K562 (cell line): ENCODE data around the gene OR4D9. TPM values are rescaled to one million over a fixed set of nuclear protein-coding genes. Genes with fewer than 3 reads are reported as not detected.

Source experiments
- ARNT ChIP-seq, 2 experiments: fragments of 450-650 bp; IDR thresholded peaks; 2 replicates each; pipeline ENCODE4 v1.6.1; 2016; ENCODE audit warnings: mild to moderate bottlenecking in 1 of 2
- BRF1 ChIP-seq: IDR thresholded peaks from 3 replicates; pipeline ENCODE4 v1.6.1; 2011; ENCODE audit warnings: borderline replicate concordance, mild to moderate bottlenecking; ENCODE audit not compliant: insufficient read length; ENCODE audit errors: extremely low read depth
- CBX3 ChIP-seq, 2 experiments: IDR thresholded peaks; 1 replicate in 1 of 2; 2 replicates in 1 of 2; pipeline ENCODE4 v1.6.1; 2012; ENCODE audit warnings: inconsistent platforms in 2 of 2, low read length in 2 of 2, borderline replicate concordance in 1 of 2, control low read depth in 1 of 2
- ESRRB ChIP-seq: fragments of 250-450 bp; sonication (Bioruptor Pico); IDR thresholded peaks from 2 replicates; pipeline ENCODE4 v1.5.0; 2020; ENCODE audit warnings: mild to moderate bottlenecking, moderate library complexity, borderline replicate concordance
- KDM2B ChIP-seq: fragments of 250-450 bp; sonication (Bioruptor Pico); IDR thresholded peaks from 2 replicates; pipeline ENCODE4 v1.8.0; 2021; ENCODE audit warnings: mild to moderate bottlenecking, moderate library complexity
- NCOA2 ChIP-seq, 2 experiments: fragments of 450-650 bp; IDR thresholded peaks; 2 replicates each; pipeline ENCODE4 v1.6.1; 2018; ENCODE audit warnings: mild to moderate bottlenecking in 2 of 2, moderate library complexity in 1 of 2; ENCODE audit not compliant: partially characterized antibody in 2 of 2
- NFE2 ChIP-seq: IDR thresholded peaks from 2 replicates; pipeline ENCODE4 v1.6.1; 2014; ENCODE audit warnings: antibody characterized with exemption, low read depth
- PHF8 ChIP-seq: fragments of 200-600 bp; sonication (generic); IDR thresholded peaks from 2 replicates; pipeline ENCODE4 v1.6.1; 2012; ENCODE audit warnings: mixed run types, mild to moderate bottlenecking, inconsistent platforms, low read length, moderate library complexity, borderline replicate concordance
- POLR2A ChIP-seq: fragments of 450-650 bp; conservative IDR thresholded peaks from 2 replicates; pipeline ENCODE4 v1.6.1; 2016
- RAD21 ChIP-seq, 2 experiments: fragments of 250-450 bp in 1 of 2; fragments of 450-650 bp in 1 of 2; sonication (Bioruptor Pico) in 1 of 2; formaldehyde crosslinking in 1 of 2; IDR thresholded peaks in 1 of 2; conservative IDR thresholded peaks in 1 of 2; 2 replicates each; pipeline versions ENCODE4 v1.4.0 to v1.8.0; 2020 to 2022; ENCODE audit warnings: mild to moderate bottlenecking in 2 of 2, moderate library complexity in 1 of 2
- TBL1XR1 ChIP-seq, 2 experiments: IDR thresholded peaks; 2 replicates each; pipeline ENCODE4 v1.6.1; 2012; ENCODE audit warnings: improper control_type of control experiment in 2 of 2, low read length in 2 of 2, mild to moderate bottlenecking in 1 of 2
- ZBTB8A ChIP-seq: fragments of 450-650 bp; IDR thresholded peaks from 2 replicates; pipeline ENCODE4 v1.6.1; 2018; ENCODE audit warnings: mild to moderate bottlenecking, moderate library complexity; ENCODE audit not compliant: partially characterized antibody
- ZKSCAN8 ChIP-seq: fragments of 200-800 bp; sonication (Bioruptor generic); IDR thresholded peaks from 2 replicates; pipeline ENCODE4 v1.6.1; 2016; ENCODE audit warnings: missing genetic modification characterization, missing compliant biosample characterization
- ZNF764 ChIP-seq: fragments of 250-450 bp; sonication (Bioruptor Pico); IDR thresholded peaks from 2 replicates; pipeline ENCODE4 v1.4.0; 2020; ENCODE audit warnings: low read depth, mild to moderate bottlenecking, moderate library complexity
- polyA plus RNA-seq, 8 experiments: library from polyadenylated mRNA; depleted of rRNA in 4 of 8; stranded (reverse) in 5 of 8; unstranded in 3 of 8; fragments of >200 nt; fragmentation: Nextera tagmentation in 2 of 8; fragmentation: Illumina TruSeq in 1 of 8; extraction: Ambion mirVana in 2 of 8; extraction: Trizol in 1 of 8; gene quantifications; 2 replicates each; pipeline versions ENCODE4 v1.2.1 to v1.2.3, GENCODE V29; 2011 to 2014; ENCODE audit warnings: inconsistent platforms in 1 of 8, missing spikeins in 1 of 8
- total RNA-seq, 7 experiments: library from RNA; depleted of rRNA in 6 of 7; stranded (reverse); fragments of >200 nt in 6 of 7; fragmentation: Illumina TruSeq in 2 of 7; extraction: Trizol in 2 of 7; gene quantifications; 2 replicates each; pipeline versions ENCODE4 v1.2.1 to v1.2.3, GENCODE V29; 2011 to 2021; ENCODE audit warnings: low replicate concordance in 1 of 7
- TF ChIP-seq, protein P1 (sequence below): fragments of 450-650 bp; IDR thresholded peaks from 2 replicates; pipeline ENCODE4 v1.6.1; 2016; ENCODE audit warnings: borderline replicate concordance
- TF ChIP-seq, protein P2 (sequence below), 2 experiments: fragments of 200-800 bp in 1 of 2; sonication (Bioruptor generic) in 1 of 2; sonication (generic) in 1 of 2; formaldehyde crosslinking in 1 of 2; IDR thresholded peaks in 1 of 2; conservative IDR thresholded peaks in 1 of 2; 2 replicates each; pipeline versions ENCODE4 v1.5.0 to v1.6.1; 2016 to 2020; ENCODE audit warnings: missing compliant biosample characterization in 1 of 2, missing genetic modification characterization in 1 of 2, missing genetic modification reagents in 1 of 2
- TF ChIP-seq, protein P3 (sequence below): fragments of 450-650 bp; formaldehyde crosslinking; IDR thresholded peaks from 2 replicates; pipeline ENCODE4 v1.4.0; 2020; ENCODE audit warnings: mild to moderate bottlenecking, mixed read lengths
- TF ChIP-seq, protein P4 (sequence below): fragments of 450-650 bp; IDR thresholded peaks from 2 replicates; pipeline ENCODE4 v1.7.0; 2016; ENCODE audit warnings: borderline replicate concordance

OR4D9 gene
- total and polyA plus RNA-seq, 9 of the 15 experiments (the other 6 are each of a cell fraction or from before 2014, with no cell fraction given): not detected

DNA sequence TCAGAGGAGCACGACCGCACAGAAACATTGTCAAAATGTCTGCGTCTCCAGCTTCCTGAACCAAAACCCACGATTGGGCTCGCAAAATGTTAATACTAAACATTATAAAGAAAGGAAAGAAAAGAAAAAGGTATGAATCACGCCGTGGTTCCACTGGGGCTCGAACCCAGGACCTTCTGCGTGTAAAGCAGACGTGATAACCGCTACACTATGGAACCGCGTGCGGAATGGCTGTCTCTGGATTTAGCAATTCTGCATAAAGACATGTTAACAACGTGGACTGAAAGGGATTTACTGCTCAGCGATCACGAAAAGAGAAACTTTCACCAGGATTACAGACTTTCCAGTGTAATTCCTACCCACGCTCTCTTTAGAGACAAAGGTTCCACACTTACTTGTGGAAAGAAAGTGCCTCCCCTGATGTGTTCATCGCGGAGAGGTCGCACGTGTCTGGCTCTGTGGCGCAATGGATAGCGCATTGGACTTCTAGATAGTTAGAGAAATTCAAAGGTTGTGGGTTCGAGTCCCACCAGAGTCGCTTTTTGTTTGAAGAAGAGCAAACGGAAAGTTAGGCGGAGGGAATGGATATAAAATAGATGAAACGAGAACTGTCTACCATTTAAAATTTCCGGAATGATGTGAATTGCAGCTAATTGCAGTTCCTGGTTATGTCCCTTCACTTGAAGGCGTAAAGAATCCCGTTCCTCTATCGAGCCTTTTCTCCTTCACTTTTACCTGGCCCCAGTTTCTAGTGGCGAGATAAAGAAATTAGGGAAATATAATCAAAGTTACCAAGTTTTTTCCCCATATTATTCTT is 39.7 kb downstream of the OR4D9 start (continued):
- TF ChIP-seq ZKSCAN8 (CRISPR knock-in tag): 0 out of 2 replicates have a peak, but pooled peaks have one; percentile 52
- 0 out of 4 replicates have a peak, but pooled peaks have one; percentile 2 for TF ChIP-seq RAD21 (CRISPR knock-in tag; conservative IDR thresholded peaks at IDR 0.05 in 1 of 2, IDR thresholded peaks at IDR 0.05 in 1 of 2)
- peak; percentile 18; the same call in 1 of the 2 replicates for TF ChIP-seq NFE2
- peak; percentile 87 to 92; a peak in 3 of 4 replicates for TF ChIP-seq ARNT (IDR thresholded peaks at IDR 0.05)
- peak; percentile 79; the same call in 1 of the 2 replicates for TF ChIP-seq KDM2B
- peak; percentile 1; the same call in 1 of the 2 replicates for TF ChIP-seq PHF8
- no peak for TF ChIP-seq NCOA2 (IDR thresholded peaks at IDR 0.05; ENCODE audit: partially characterized antibody in 2 of 2)
- TF ChIP-seq, protein P1, sequence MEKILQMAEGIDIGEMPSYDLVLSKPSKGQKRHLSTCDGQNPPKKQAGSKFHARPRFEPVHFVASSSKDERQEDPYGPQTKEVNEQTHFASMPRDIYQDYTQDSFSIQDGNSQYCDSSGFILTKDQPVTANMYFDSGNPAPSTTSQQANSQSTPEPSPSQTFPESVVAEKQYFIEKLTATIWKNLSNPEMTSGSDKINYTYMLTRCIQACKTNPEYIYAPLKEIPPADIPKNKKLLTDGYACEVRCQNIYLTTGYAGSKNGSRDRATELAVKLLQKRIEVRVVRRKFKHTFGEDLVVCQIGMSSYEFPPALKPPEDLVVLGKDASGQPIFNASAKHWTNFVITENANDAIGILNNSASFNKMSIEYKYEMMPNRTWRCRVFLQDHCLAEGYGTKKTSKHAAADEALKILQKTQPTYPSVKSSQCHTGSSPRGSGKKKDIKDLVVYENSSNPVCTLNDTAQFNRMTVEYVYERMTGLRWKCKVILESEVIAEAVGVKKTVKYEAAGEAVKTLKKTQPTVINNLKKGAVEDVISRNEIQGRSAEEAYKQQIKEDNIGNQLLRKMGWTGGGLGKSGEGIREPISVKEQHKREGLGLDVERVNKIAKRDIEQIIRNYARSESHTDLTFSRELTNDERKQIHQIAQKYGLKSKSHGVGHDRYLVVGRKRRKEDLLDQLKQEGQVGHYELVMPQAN: peak; percentile 87; the same call in 1 of the 2 replicates
- 0 out of 3 replicates have a peak, but pooled peaks of 1 of the 2 experiments have one; percentile 53 for TF ChIP-seq CBX3 (IDR thresholded peaks at IDR 0.05; ENCODE audit: borderline replicate concordance in 1 of 2, low read length in 2 of 2)
- TF ChIP-seq, protein P2, sequence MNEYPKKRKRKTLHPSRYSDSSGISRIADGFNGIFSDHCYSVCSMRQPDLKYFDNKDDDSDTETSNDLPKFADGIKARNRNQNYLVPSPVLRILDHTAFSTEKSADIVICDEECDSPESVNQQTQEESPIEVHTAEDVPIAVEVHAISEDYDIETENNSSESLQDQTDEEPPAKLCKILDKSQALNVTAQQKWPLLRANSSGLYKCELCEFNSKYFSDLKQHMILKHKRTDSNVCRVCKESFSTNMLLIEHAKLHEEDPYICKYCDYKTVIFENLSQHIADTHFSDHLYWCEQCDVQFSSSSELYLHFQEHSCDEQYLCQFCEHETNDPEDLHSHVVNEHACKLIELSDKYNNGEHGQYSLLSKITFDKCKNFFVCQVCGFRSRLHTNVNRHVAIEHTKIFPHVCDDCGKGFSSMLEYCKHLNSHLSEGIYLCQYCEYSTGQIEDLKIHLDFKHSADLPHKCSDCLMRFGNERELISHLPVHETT (CRISPR knock-in tag; conservative IDR thresholded peaks at IDR 0.05 in 1 of 2, IDR thresholded peaks at IDR 0.05 in 1 of 2): peak in 1 of 2 experiments; percentile 84; a peak in 2 of 4 replicates
- TF ChIP-seq TBL1XR1 (IDR thresholded peaks at IDR 0.05; ENCODE audit: low read length in 2 of 2): peak in 1 of 2 experiments; percentile 87; a peak in 2 of 4 replicates
- TF ChIP-seq ESRRB (CRISPR knock-in tag): no peak
- TF ChIP-seq, protein P3, sequence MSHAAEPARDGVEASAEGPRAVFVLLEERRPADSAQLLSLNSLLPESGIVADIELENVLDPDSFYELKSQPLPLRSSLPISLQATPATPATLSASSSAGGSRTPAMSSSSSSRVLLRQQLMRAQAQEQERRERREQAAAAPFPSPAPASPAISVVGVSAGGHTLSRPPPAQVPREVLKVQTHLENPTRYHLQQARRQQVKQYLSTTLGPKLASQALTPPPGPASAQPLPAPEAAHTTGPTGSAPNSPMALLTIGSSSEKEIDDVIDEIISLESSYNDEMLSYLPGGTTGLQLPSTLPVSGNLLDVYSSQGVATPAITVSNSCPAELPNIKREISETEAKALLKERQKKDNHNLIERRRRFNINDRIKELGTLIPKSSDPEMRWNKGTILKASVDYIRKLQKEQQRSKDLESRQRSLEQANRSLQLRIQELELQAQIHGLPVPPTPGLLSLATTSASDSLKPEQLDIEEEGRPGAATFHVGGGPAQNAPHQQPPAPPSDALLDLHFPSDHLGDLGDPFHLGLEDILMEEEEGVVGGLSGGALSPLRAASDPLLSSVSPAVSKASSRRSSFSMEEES: 0 out of 2 replicates have a peak, but pooled peaks have one; percentile 2
- TF ChIP-seq, protein P4, sequence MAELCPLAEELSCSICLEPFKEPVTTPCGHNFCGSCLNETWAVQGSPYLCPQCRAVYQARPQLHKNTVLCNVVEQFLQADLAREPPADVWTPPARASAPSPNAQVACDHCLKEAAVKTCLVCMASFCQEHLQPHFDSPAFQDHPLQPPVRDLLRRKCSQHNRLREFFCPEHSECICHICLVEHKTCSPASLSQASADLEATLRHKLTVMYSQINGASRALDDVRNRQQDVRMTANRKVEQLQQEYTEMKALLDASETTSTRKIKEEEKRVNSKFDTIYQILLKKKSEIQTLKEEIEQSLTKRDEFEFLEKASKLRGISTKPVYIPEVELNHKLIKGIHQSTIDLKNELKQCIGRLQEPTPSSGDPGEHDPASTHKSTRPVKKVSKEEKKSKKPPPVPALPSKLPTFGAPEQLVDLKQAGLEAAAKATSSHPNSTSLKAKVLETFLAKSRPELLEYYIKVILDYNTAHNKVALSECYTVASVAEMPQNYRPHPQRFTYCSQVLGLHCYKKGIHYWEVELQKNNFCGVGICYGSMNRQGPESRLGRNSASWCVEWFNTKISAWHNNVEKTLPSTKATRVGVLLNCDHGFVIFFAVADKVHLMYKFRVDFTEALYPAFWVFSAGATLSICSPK: peak; percentile 11; the same call in 1 of the 2 replicates
- peak; percentile 48; the same call in 1 of the 2 replicates for TF ChIP-seq POLR2A
- peak; percentile 98 for TF ChIP-seq ZBTB8A
- peak; percentile 3 for TF ChIP-seq BRF1
- TF ChIP-seq ZNF764 (CRISPR knock-in tag): peak; percentile 69
